Inflammatory macrophage (primary cell): Measurements from ENCODE around the gene HYI.

ENCODE experiments used
- DNase-seq, 2 donors: peaks; one replicate each; pipeline ENCODE4 v3.0.0-alpha.2; 2020 to 2022

HYI gene

GRCh38 chr1:43444151-43444828 is 9.4 kb downstream of the HYI start:
- no peak for DNase-seq

DNA sequence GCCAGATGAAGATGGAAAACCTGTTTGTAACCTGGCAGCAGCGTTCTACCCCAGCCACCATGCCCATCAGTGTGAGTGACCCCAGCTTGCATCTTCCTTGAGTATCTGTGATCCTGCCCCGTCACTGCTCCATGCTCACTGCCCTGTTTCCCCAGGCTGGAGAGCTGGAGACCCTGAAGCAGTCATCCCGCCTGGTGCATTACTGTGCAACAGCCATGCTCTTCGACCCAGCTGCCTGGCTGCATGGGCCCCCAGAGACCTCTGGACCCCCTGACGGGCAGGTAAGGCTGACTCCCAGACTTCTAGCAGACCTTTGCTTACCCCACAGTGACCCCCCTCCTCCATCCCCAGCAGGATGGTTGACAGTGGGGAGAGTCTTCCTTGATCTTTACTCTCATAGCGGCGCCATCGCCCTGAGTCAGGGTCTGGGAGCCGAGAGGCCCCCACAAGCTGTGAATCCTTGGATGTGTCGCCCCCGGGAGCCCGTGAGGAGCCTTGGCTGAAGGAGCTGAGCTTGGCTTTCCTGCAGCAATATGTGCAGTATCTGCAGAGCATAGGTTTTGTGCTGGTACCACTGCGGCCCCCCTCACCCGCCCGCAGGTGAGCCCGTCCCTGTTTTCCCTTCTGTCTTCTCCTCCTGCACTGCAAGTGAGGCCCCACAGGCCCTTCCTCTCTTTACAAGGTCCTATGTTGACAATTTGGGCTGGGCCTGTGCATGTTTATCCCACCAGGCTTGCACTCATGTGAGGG is 10.4 kb downstream of the HYI start:
- no peak for DNase-seq

DNA sequence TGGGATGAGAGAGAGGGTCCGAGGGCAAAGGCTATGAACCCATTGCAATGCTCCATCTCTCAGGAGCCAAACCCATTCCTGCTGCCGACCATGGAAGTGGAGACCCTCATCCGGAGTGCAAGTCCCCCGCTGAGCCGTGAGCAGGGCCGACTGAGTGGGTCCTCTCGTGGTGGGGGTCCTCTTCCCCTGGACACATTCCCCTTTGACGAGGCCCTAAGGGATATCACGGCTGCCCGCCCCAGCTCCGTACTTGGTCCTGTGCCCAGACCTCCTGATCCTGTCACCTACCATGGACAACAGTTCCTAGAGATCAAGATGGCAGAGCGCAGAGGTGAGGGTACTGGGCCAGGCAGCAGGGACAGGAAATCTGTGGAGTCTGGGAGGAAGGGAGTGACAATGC is 11.0 kb downstream of the HYI start:
- DNase-seq: no peak

- no peak for DNase-seq
Observed at GRCh38 chr1:43441894-43442637, 11.7 kb downstream of the HYI start.

DNA sequence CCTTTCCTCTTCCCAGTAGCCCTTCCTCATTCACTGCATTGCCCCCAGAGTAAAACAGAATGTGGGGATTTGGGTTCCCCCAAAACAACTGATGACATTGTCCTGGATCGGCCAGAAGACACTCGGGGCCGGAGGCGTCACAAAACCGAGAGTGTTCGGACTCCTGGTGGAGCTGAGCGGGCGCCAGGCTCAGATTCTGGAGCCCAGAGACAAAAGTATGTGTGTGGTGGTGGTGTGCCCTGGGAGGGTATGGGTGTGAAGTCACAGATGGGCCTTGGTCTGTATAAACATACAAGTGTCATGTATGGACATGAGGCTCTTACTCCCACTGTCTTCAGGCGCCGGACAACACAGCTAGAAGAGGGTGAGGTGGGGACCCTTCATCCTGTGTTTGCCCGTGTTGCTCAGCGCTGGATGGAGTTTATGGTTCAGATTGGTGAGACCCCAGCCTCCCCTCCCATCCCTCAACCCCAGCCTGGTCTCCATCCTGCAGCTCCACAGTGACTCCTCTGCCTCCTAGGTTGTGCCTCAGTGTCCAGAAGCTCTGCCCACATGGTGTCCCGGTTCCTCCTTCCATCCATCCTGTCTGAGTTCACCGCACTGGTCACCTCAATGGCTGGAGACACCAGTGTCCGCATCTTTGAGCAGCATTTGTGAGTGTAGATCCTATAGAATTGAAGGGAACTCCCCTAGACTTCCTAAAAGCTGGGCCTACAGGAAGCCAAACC is 12.4 kb downstream of the HYI start:
- no peak for DNase-seq

- no peak for DNase-seq
Observed at GRCh38 chr1:43440358-43440757, 13.4 kb downstream of the HYI start.

DNA sequence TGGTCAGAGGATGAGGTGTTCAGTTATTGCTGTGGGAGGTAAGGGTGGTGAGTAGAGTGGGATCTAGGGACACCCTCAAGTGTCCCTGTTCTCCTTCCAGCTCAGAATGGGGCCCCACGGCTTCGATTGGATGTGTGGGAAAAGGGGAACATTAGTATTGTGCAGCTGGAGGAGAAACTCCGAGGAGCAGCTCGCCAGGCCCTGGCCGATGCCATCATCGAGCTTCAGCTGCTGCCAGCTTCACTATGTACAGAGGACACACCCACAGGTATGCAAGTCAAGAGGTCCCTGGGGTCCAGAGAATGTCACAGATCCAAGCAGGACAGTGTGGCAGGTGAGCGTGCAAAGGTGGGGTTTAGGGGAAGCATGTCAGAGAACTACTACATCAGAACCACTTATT is 13.9 kb downstream of the HYI start:
- no peak for DNase-seq

DNA sequence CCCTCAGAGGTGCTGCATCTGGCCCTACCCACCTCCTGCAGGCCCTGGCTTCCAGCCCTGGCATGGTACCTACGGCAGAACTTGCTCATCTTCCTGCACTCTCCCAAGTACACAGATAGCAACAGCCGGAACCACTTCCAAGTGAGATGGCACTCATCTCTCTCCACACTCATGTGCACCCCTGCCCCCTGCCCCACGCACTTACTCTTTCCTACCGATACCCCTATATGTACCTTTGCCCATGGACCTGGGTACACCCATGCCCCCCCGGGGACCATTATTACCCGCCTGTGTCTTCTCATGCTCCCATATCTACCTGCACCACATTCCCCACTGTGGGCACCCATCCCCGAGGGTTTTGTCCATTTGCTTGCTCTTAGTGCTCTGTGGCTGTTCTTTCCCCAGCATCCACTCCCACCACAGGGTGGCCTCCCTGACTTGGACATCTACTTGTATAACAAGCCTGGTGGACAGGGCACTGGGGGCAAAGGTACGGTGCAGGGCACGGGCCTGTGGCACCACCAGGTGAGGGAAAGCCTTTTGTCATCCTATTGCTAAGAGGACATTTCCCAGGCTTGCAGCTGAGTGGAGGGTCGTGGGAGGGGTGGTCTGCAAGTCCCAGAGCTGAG is 14.7 kb downstream of the HYI start:
- DNase-seq: no peak

GRCh38 chr1:43438576-43438952 is 15.2 kb downstream of the HYI start:
- no peak for DNase-seq

DNA sequence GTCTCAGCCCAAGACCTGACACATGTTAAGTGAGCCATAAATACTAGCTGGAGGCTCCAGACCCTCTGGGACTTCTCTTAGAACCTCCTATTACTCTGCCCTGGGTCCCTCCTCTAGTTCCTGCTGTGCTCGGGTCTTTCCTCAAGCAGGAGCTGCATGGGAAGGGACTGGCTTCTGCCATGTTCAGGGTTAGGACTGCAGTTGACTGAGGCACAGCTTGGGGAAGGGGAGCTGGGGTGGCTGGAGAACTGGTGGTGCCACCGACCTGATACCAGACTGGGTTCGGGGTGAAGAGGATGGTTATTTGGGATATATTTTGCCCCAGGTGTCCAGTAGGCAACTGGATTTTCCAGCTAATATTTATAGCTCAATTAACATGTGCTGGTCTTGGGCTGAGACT is 15.7 kb downstream of the HYI start:
- no peak for DNase-seq

- no peak for DNase-seq
Observed at GRCh38 chr1:43437031-43437973, 16.4 kb downstream of the HYI start.

DNA sequence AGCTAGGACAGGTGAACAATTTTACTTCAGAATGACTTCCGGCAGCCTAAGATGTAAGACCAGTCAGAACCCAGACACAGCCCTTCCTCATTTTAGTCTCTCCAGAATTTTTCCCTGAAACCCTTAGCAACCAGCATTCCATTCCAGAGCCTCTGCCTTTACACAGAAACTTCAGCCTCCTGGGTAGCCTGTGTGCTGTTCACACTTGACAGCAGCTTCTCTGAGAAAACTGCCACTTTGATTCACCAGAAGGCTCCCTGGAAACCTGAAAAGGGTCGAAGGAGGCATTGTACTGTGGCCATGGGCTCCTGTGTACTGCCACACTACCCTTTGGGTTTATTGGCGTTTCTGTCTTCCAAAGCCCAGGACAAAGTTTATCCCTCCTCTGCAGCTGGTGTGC is 17.4 kb downstream of the HYI start:
- no peak for DNase-seq

GRCh38 chr1:43435146-43436145 is 18.3 kb downstream of the HYI start:
- no peak for DNase-seq

DNA sequence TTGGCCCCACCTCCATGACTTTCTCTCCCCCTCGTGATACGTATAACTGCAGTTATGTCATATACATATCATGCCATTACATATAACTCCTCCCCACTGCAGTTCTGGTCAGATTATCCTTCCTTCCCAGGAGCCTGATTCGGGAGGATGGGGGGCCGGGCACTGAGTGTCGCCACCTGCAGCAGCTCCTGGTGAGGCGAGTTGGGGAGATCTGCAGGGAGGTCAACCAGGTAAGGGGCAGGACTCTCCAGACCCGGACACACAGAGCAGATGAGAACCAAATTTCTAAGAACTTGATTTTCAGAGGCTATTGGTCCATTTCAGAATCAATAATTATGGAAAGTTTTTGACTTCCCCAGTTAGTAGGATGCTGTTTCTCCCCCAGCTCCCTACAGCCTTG is 19.5 kb downstream of the HYI start:
- no peak for DNase-seq

DNA sequence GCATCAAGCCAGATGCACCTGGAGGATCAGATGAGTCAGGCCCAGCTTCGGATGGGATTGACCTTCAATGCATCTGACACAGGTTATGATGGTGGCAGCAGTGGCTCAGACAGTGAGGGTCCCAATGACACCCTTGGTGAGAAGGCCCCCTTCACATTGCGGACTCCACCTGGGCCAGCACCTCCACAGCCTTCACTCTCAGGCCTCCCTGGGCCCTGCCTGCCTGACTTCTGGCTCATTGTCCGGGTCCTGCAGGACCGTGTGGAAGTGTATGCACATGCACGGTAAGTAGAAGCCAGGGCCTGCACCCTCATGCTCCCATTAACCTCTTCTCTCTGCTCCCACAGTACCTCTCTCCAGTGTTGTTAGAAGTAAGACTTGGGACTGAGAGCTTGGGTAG is 20.8 kb downstream of the HYI start:
- DNase-seq: no peak

- DNase-seq: no peak
Observed at GRCh38 chr1:43432171-43432860, 21.4 kb downstream of the HYI start.

DNA sequence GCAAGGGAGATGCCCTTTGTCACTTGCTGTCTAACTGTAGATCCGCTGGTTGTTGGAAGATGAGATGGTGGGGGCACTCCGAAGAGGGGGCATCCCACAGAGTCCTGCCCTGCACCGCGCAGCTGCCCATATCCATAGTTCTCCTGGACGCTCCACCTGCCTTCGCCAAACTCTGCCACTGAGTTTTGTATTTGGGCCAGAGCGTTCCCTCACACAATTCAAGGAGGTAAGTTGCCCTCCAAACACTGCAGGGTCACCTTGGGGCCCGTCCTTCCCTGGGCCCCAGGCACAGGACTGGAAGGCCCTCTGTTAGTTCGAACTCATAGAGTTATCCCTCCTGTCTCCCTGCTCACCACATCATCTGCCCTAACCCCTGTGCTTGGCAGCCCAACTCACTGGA is 22.1 kb downstream of the HYI start:
- no peak for DNase-seq

- DNase-seq: no peak
Observed at GRCh38 chr1:43430831-43431230, 22.9 kb downstream of the HYI start.

- no peak for DNase-seq
Observed at GRCh38 chr1:43427941-43428340, 25.8 kb downstream of the HYI start.

DNA sequence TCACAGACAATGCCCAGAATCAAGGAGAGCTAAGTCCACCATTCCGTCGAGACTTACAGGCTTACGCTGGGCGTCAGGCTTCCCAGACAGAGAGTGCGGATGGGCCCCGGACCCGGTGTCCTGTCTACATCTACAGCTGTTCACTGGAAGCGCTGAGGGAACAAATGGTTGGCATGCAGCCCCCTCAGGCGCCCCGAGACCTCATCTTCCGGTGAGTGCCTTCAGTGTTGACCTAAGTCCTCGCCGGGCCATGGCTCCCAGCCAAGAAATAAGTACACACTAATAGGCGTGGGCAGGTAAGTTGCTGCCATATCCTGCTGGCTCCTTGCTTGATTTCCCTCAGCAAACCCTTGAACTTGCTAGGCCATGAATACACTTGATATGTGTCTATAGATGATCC is 26.2 kb downstream of the HYI start:
- DNase-seq: no peak
